GM03348 (cell line): ENCODE data around the gene SMIM35.

ENCODE experiments used
- DNase-seq: peaks from one replicate; pipeline ENCODE4 v3.0.0; 2012; ENCODE audit warnings: low spot score

SMIM35 gene

DNA sequence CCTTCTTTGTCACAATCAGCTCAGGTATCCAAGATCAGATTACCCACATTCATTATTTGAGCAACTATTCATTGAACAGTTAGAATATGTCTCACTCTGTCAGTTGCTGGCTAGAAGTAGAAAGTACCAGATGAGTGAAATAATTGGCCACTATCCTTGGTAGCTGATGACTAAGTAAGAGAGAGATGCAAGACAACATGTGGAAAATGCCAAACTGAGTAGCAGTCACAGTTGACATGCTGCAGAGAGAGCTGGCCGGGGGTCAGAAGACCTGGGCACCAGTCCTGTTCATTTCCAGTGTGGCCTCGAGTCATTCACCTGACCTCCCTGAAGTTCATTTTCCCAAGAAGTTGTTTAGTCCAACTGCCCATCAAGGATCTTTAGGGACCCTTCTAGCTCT lies 22.5 kb upstream of the SMIM35 start:
- DNase-seq, result peak; percentile 30

DNA sequence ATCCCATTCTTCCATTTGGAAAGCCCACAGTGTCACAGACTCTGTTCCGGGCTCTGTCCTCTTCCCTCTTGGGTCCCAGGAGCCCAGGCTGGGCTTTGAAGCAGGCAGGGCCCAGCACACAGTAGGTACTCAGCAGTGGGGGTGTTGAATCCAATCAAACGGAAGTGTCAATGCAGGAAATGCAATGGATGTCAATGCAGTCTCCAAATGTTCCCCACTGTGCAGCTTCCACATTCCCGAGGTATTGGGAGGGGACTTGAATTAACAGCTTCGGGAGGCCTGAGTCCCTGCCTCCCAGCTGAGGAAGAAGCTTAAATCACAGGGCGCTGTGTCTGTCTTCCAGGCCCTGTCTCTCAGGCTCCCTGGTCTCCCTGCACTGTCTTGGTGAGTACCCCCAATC lies 21.8 kb upstream of the SMIM35 start:
- no peak for DNase-seq

DNA sequence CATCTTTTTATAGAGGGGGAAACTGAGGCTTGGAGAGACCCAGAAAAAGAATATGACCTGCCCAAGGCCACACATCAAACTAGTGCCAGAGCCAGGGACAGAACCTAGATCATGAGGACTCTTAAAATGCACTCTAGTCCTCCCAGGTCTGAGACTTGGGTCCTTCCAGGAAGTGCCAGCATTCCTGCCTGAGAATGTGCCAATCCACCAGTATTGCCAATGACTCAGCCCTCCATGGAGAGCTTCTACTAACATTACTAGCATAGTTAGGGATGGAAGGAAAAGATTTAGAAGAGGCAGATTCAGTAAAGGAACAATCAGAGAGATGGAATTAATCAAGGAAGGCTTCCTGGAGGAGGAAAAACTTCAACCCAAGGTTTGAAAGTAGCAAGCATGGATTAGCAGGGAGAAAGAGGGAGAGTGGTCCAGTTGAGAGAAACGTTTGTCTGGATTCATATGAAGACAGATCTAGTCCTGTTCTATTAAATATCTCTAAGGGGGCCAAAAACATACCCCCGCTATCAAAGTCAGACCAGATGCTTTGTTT lies 20.1 kb upstream of the SMIM35 start:
- no peak for DNase-seq

DNA sequence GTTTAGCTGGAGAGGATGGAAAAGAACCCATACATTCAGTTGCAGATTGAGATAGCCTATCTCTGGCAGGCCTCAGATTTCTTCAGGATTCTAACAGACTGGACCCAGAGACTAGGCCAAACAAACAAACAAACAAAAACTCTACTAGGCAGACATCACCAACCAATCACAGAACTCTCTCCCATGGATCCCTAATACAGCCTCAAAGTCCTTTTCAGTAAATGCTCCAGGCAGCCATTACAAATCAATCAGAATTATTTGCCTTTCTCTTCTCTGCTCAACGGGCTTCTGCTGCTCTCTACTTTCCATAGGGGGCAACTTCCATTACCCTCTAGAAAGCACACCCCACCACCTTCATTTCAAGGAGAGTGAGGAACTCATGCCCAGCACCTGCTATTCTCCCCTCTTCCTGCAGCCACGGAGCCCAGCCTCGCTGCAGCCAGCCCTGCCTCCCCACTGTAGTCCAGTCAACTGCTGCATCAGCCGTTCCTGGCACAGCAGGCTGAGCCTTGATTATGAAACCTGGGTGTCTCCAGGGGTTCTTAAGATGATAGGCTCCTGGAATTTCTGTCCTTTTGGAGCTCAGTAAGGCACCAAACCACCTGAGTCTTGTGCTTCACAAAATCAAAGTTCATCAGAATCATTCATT lies 19.0 kb upstream of the SMIM35 start:
- DNase-seq, result no peak

DNA sequence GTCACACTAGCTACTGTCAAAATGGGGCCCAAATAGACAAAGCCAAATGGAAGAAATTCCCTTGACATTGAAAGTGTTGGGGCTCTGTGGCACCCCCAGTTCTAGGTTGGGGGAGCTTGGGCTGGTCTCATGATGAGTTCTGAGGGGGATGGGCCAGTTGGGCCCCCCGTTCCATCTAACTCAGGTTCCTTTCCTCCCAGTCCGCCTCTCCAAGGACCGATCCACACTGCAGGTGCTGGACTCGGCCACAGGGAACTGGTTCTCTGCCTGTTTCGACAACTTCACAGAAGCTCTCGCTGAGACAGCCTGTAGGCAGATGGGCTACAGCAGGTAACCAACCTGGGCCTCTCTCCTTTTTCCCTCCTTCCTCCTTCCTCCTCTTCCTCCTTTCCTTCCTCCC lies 17.7 kb upstream of the SMIM35 start:
- DNase-seq, result no peak

DNA sequence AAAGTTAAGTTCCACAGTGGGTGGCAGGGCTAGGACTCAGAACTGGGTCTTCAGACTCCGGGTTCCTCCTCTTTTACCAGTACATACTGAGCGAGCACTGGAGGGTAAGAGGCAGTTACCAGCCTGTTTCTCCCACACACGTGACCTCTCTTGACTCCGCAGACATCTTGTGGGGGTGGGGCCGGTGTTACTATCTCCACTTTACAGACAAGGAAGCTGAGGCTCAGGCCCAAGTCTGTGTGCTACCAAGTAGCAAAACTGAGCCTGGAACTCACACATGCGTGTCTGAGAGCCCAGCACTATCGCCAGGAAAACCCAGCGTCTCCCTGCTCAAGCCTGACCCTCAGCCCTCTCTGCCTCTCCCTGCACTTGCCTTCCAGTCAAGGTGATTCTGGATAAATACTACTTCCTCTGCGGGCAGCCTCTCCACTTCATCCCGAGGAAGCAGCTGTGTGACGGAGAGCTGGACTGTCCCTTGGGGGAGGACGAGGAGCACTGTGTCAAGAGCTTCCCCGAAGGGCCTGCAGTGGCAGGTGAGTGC lies 16.0 kb upstream of the SMIM35 start:
- no peak for DNase-seq

DNA sequence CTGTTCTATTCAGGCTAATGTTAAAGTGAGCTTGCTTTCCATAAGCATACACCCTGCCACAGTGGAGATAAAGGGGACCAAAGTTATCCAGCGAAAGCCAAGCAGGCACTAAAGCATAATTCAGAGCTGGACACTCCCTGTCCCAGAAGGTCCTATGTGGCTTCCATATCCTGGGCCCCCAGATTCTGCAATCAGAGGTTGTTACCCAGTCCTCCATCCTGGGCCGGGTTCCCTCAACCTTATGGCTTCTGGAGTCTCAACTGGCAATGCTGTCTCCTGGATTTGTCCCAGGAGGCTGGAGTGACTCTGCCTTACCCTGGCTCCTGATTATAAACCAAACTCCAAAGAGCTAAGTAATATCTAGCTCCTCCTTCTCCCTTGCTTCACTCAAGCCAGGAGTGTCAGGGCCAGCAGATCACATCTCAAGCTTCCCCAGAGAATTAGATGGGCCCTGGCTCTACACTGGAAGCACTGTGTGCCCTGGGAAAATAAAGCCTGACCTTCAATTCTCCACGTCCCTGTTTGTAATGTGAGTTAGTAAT lies 14.0 kb upstream of the SMIM35 start:
- DNase-seq, result no peak

DNA sequence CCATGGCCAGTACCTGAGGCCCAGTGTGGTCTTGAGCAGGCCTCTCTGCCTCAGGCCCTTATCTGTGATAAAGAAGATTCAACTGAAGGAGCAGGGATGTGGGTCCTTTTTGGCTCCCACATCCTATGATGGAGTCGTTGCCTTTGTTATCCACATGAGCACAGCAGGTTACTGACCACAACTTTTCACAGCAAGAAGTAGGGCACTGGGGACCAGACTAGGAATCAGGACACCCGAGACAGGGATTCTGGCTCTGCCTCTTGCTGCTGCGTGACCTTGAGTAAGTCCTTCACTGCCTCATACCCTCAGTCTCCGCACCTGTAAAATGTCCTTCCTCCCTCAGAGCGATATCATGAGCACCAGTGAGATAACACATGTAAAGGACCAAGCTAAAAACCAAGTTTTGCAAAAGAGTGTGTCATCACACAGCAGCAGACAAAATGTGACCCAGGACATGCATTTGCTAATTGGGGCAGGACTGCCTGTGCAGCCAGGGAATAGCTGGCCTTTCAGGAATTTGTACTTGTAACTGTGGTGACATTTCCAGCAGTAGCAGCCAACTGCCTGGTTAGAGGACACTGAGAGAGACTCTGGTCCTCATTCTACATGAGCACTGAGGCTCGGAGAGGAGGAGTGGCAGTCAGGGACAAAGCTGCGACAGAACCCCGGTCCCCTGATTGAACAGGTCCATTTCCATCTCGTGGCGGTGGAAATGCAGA lies 13.2 kb upstream of the SMIM35 start:
- no peak for DNase-seq

DNA sequence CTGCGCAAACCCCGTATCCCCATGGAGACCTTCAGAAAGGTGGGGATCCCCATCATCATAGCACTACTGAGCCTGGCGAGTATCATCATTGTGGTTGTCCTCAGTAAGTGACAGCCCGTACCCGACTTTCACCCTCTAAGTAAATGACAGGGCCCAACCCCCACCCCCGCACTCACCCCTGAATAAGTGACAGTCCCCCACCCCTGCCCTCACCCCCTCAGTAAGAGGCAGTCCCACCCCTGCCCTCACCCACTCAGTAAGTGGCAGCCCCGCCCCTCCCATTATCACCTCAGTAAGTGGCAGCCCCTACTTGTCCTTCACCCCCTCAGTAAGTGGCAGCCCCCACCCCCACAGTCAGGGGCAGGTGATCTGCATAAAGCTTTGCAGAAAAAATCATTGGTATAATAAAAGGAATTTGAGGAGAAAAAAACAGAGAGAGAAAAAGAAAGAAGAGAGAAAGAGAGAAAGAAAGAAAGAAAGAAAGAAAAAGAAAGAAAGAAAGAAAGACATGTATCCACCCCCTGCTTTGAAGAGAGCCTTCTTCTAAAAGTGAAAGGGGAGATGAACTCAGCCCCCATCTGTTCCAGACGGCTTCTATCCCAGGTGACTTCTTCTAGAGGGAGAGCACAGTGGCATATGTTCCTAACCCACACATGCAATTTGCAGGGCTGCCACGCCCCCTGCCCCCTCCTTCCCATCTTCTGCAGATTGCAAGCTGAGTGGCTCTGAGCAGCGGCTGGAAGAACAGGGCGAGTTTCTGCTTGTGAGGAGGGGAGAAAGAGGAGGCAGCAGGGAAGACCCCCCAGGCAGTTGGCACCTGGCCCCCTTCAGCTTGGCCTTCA lies 12.5 kb upstream of the SMIM35 start:
- DNase-seq, result no peak

DNA sequence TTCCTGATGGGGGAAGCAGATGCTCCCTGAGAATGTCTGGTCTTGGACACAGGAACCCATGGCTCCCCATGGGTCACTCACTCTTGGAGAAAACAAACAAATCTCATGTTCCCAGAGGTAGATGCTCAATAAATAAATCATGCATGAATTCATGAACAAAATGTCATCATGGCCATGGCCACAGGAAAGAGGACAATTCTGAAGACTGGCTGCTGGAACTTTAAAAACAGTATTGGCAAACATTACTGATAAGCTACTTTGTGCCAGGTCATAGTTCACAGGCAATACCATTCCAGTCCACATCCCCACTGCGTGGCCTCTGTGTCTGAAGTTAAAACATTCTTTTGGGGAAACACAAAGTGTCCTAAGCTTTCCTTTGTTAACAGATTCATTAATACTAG lies 9.2 kb upstream of the SMIM35 start:
- DNase-seq, result no peak

DNA sequence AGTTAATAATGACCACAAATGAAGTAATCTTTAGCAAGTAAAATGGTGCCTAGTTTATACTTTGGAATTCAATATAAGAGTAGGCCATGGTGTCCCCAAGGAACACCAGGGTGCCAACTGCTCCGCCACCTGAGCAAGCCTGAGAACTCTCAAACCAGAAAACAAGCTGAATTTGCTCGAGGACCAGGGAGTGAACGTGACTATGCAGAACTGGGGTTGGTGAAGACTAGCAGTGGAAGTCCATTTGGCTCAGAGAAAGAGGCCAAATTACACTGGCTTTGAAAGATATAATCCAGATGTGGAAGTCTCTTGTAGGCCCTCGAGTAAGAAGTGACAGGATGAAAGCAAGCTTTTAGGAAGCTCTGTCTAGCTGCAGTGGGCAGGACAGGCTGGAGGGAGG lies 8.7 kb upstream of the SMIM35 start:
- DNase-seq, result no peak

DNA sequence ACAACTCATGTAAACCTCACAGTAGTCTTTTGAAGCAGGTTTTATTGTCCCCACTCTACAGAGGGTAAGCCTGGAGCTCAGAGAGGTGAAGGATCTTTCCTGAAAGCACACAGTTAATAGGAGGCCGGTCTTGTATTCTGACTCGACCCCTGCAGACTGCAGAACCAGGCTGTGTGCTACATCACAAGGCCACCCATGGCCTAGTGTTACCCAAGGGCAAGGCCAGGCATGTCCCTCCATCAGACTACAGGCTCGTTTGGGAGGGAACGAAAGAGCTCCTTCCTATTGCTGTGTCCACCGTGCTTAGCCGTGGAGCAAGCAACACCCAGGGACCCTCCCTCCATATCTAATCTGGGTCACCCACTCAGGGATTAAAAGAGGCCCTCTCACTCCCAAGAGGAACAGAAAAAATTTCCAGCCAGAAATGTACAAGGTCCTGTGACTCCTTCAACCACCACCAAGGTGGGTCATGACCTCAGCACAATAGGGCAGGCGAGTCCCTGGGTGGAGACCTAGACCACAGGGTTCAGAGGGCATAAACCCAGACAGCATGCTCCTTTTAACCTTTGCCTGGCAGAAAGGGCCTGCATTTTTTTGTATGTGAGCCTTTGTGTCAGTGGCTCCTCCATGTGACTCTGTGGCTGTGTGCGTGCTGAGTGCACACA lies 6.3 kb upstream of the SMIM35 start:
- no peak for DNase-seq

DNA sequence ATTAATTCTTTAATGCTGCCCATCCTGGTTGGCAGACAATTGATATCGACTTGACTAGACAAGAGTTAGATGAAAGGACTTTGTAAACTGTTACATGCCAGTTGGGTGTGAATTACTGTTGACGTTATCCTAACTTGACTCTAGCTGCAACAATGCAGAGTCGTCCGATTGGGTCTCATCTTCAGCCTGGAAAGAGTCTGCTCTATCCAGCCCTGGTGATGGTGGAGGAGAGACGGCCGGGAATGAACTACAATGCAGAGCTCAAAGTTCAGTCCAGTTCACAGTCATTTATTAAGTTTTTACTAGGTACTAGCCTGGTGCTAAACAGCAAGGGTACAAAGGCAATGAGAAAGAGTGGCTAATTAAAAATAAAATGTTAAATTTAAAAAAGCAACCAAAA lies 4.9 kb upstream of the SMIM35 start:
- no peak for DNase-seq

DNA sequence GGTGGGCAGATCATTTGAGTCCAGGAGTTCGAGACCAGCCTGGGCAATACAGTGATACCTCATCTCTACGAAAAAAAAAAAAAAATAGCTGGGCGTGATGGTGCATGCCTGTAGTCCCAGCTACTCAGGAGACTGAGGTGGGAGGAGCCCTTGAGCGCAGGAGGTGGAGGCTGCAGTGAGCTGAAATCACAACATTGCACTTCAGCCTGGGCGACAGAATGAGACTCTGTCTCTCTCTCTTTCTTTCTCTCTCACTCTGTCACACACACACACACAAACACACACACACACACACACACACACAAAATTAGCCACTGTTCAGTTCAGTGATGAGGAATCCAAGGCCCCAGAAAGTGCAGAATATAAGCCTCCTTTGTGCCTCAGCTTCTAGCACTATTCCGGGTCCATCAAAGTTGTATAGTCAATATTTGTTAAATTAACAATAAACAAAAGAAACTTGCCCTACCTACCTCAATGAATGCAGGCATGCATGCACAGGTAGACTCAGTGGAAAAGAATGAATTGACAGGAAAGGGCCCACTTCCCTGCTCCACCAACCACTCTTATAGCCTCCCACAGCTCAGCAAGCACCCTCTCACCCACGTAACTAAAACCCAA lies 3.9 kb upstream of the SMIM35 start:
- no peak for DNase-seq

DNA sequence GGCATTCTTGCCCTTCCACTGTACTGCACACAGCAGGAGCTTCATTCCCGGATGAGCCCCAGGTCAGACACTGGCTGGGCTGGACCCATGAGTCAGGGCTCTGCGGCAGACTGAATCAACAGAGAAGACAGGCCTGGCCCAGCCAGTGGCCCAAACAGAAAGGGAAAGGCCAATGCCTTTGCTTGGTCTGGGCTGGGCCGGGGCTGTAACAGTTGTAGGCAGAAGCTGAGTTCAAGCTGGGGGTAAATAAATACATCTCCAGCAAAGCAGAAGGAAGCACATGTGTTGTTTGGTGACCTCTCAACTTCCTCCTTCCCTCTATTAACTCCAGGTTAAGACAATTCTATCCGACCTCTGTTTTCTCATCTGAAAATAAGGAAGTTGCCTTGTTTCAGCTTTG lies 1.8 kb upstream of the SMIM35 start:
- no peak for DNase-seq

DNA sequence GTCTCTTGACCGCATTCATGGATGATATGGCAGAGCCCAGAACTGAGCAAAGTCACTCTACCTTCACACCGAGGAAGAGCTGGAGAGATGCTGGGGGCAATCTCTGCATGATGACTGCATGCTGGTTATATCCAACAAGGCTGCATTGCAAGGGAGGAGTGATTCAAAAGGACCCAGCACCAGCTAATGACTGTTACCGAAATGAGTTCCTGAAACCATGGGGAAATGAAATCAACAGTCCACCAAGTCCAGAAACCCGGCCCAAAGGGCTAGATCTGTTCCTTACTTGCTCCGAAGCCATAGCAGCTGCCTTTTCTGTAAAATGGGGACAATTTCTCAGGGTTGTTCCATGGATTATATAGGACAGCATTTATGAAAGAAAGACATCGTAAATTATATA lies 1.2 kb upstream of the SMIM35 start:
- DNase-seq, result no peak

DNA sequence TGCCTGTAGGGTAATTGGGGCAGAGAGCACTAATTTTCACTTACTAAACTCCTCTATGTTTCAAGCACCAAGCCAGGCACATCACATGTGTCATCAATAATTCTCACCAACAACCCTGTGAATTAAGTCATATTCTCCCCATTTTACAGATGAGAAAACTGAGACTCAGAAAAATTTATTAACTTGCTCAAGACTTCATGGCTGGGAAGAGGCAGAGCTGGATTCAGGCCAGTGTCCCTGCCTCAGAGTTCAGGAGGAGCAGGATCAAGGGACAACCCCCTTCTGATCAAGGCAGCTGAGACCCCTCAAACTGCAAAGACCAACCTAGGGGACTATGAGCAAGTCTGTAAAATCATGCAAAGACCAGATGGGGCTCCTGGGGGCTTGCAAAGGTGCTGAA lies 2.1 kb downstream of the SMIM35 start:
- no peak for DNase-seq

DNA sequence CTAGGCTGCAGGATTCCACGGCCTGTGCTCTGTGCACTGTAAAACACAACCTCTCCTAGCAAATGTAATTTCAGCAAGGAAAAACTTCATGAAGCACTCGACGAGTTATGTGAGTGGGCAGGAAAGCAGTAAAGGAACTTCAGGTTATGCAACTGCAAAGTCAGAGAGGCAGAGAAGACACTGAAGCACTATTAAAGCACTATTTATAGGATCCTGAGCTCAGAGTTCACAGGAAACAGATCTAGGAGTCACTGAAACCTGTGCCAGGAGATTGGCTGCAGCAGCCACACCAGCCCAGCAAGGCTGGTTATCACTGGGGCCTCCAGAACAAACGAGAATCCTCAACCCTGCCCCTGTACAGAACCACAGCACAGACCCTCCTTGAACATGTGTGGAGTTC lies 2.5 kb downstream of the SMIM35 start:
- no peak for DNase-seq

DNA sequence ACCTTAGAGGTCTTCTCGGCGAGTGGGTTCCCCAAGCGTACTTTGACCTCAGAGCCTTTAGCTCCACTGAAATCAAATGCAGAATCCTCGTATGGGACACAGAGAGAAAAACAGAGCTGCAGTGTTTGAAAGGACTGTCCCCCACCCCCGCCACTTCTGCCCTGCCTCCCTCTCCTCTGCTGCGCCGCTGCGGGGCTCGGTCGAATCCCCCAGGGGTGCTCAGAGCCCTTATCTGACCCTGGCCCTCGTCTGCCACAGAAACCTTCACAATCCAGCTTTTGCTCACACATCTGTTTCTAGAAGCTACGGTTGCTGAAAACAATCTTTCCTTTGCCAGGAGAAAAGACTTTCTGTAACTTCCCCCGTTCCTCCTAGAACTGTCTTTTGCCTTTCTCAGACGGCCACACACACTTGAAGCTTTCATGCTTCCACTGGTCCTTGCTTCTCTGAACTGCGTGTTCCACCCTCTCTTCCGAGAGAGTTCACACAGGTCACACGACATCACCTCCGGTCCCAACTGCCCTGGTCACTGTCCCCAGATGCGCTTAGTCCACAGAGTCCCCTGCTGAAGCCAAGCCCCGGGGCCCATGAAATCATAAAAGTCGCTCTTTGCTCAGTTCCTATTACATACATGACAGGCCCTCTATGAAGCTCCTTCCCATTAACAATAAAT lies 3.7 kb downstream of the SMIM35 start:
- no peak for DNase-seq

DNA sequence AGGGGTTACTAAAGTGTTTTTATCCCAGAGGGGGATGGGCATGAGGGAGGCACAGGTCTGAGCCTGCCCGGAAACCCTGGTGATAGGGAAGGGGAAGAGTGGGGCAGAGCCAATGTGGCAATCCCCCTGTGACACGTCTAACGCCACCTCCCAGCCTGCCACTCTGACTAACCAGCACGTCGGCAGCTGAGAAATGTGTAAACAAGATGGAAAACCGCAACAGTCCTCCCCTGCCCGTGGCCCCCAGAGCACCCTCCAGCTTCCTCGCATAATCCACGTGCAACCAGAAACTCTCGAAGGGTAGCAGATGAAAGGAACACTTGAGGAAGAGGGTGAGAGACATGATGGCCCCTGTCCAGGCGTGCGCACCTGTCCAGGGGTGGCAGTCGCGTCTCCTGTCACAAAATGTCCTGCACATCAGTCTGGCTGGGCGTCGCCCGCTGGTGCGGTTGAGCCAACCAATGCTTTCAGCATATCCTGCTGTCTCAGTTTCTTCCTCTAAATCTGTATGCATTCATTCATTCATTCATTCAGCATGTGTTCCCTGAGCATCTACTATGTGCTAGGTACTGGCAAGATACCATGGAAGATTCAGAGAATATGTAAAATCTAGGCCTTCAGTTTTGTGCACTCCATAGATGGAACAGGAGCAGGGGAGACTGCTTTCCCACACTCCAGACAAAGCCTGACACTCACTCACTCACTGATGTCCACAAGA lies 5.4 kb downstream of the SMIM35 start:
- no peak for DNase-seq
